Measurements from ENCODE around the gene AQP2.

Gene AQP2

GRCh38 chr12:49911213-49911605 is 39.3 kb upstream of the AQP2 start:
- H3K9ac ChIP-seq (ENCODE audit: low read depth, low read length): no peak overlapping the region
- H3K4me1 ChIP-seq (ENCODE audit: insufficient read depth, low read length): peaks cover 16% of the 10 kb centered on the region; the same call in 1 of the 2 replicates
- H3K9me3 ChIP-seq (ENCODE audit: control insufficient read depth, insufficient read depth, low read length): no peaks in the 10 kb centered on the region
- H3K36me3 ChIP-seq (ENCODE audit: insufficient read depth, low read length): no peaks in the 10 kb centered on the region

- Histone ChIP-seq H3K9ac (ENCODE audit: low read depth, low read length) (no peak overlapping the region), H3K36me3 (ENCODE audit: insufficient read depth, low read length) (no peaks in the 10 kb centered on the region), H3K9me3 (ENCODE audit: control insufficient read depth, insufficient read depth, low read length) (no peaks in the 10 kb centered on the region), H3K4me1 (ENCODE audit: insufficient read depth, low read length) (peaks cover 16% of the 10 kb centered on the region; the same call in 1 of the 2 replicates)
Observed at GRCh38 chr12:49912345-49913255, 37.9 kb upstream of the AQP2 start.

GRCh38 chr12:49916129-49916919 is 34.2 kb upstream of the AQP2 start:
- no peaks in the 10 kb centered on the region for H3K36me3 ChIP-seq (ENCODE audit: insufficient read depth, low read length)
- no peak overlapping the region for H3K9ac ChIP-seq (ENCODE audit: low read depth, low read length)
- H3K9me3 ChIP-seq (ENCODE audit: control insufficient read depth, insufficient read depth, low read length): no peaks in the 10 kb centered on the region
- H3K4me1 ChIP-seq (ENCODE audit: insufficient read depth, low read length): peaks cover 6% of the 10 kb centered on the region; the same call in 1 of the 2 replicates

GRCh38 chr12:49917166-49917787 is 33.3 kb upstream of the AQP2 start:
- H3K4me1 ChIP-seq (ENCODE audit: insufficient read depth, low read length): peaks cover 6% of the 10 kb centered on the region; the same call in 1 of the 2 replicates
- H3K36me3 ChIP-seq (ENCODE audit: insufficient read depth, low read length): no peaks in the 10 kb centered on the region
- H3K9ac ChIP-seq (ENCODE audit: low read depth, low read length): no peak overlapping the region
- no peaks in the 10 kb centered on the region for H3K9me3 ChIP-seq (ENCODE audit: control insufficient read depth, insufficient read depth, low read length)

- H3K4me1 ChIP-seq (ENCODE audit: insufficient read depth, low read length): peaks cover 6% of the 10 kb centered on the region; the same call in 1 of the 2 replicates
- no peak overlapping the region for H3K9ac ChIP-seq (ENCODE audit: low read depth, low read length)
- no peaks in the 10 kb centered on the region for H3K36me3 ChIP-seq (ENCODE audit: insufficient read depth, low read length)
- H3K9me3 ChIP-seq (ENCODE audit: control insufficient read depth, insufficient read depth, low read length): no peaks in the 10 kb centered on the region
Observed at GRCh38 chr12:49917788-49918173, 32.8 kb upstream of the AQP2 start.

GRCh38 chr12:49920241-49920914 is 30.2 kb upstream of the AQP2 start:
- Histone ChIP-seq H3K4me1 (ENCODE audit: insufficient read depth, low read length) (no peaks in the 10 kb centered on the region), H3K9ac (ENCODE audit: low read depth, low read length) (no peak overlapping the region), H3K36me3 (ENCODE audit: insufficient read depth, low read length) (no peaks in the 10 kb centered on the region), H3K9me3 (ENCODE audit: control insufficient read depth, insufficient read depth, low read length) (no peaks in the 10 kb centered on the region)

GRCh38 chr12:49920915-49921286 is 29.6 kb upstream of the AQP2 start:
- Histone ChIP-seq H3K36me3 (ENCODE audit: insufficient read depth, low read length) (no peaks in the 10 kb centered on the region), H3K9me3 (ENCODE audit: control insufficient read depth, insufficient read depth, low read length) (no peaks in the 10 kb centered on the region), H3K9ac (ENCODE audit: low read depth, low read length) (no peak overlapping the region), H3K4me1 (ENCODE audit: insufficient read depth, low read length) (no peaks in the 10 kb centered on the region)

GRCh38 chr12:49921299-49921698 is 29.2 kb upstream of the AQP2 start:
- no peaks in the 10 kb centered on the region for H3K9me3 ChIP-seq (ENCODE audit: control insufficient read depth, insufficient read depth, low read length)
- H3K9ac ChIP-seq (ENCODE audit: low read depth, low read length): no peak overlapping the region
- H3K36me3 ChIP-seq (ENCODE audit: insufficient read depth, low read length): no peaks in the 10 kb centered on the region
- H3K4me1 ChIP-seq (ENCODE audit: insufficient read depth, low read length): no peaks in the 10 kb centered on the region

GRCh38 chr12:49921936-49922335 is 28.6 kb upstream of the AQP2 start:
- Histone ChIP-seq H3K36me3 (ENCODE audit: insufficient read depth, low read length) (no peaks in the 10 kb centered on the region), H3K9me3 (ENCODE audit: control insufficient read depth, insufficient read depth, low read length) (no peaks in the 10 kb centered on the region), H3K9ac (ENCODE audit: low read depth, low read length) (no peak overlapping the region), H3K4me1 (ENCODE audit: insufficient read depth, low read length) (no peaks in the 10 kb centered on the region)

GRCh38 chr12:49922349-49923034 is 28.0 kb upstream of the AQP2 start:
- no peak overlapping the region for H3K9ac ChIP-seq (ENCODE audit: low read depth, low read length)
- H3K4me1 ChIP-seq (ENCODE audit: insufficient read depth, low read length): no peaks in the 10 kb centered on the region
- H3K9me3 ChIP-seq (ENCODE audit: control insufficient read depth, insufficient read depth, low read length): no peaks in the 10 kb centered on the region
- no peaks in the 10 kb centered on the region for H3K36me3 ChIP-seq (ENCODE audit: insufficient read depth, low read length)

GRCh38 chr12:49923035-49923644 is 27.4 kb upstream of the AQP2 start:
- H3K9ac ChIP-seq (ENCODE audit: low read depth, low read length): no peak overlapping the region
- no peaks in the 10 kb centered on the region for H3K9me3 ChIP-seq (ENCODE audit: control insufficient read depth, insufficient read depth, low read length)
- H3K4me1 ChIP-seq (ENCODE audit: insufficient read depth, low read length): no peaks in the 10 kb centered on the region

GRCh38 chr12:49923880-49924556 is 26.5 kb upstream of the AQP2 start:
- Histone ChIP-seq H3K9me3 (ENCODE audit: control insufficient read depth, insufficient read depth, low read length) (no peaks in the 10 kb centered on the region), H3K4me1 (ENCODE audit: insufficient read depth, low read length) (no peaks in the 10 kb centered on the region), H3K36me3 (ENCODE audit: insufficient read depth, low read length) (no peaks in the 10 kb centered on the region), H3K9ac (ENCODE audit: low read depth, low read length) (no peak overlapping the region)

More at GRCh38 chr12:49923035-49923644, 27.4 kb upstream of the AQP2 start:
- no peaks in the 10 kb centered on the region for H3K36me3 ChIP-seq (ENCODE audit: insufficient read depth, low read length)
